ENCODE measurements around the gene CERS5. TPM values are rescaled to one million over a fixed set of nuclear protein-coding genes. Genes with fewer than 3 reads are reported as not detected.

CERS5 gene
- polyA plus RNA-seq, 1 experiment = 68.0 TPM

- POLR2A ChIA-PET = no interaction called here
- Histone ChIP-seq H3K4me3 (ENCODE audit: low read depth, low read length) (no peak overlapping the region), H3K27me3 (ENCODE audit: control insufficient read depth, insufficient read depth, low read length) (no peaks in the 10 kb centered on the region; the same call in 1 of the 2 replicates), H3K36me3 (ENCODE audit: control insufficient read depth, insufficient read depth, low read length) (no peaks in the 10 kb centered on the region)
- DNase-seq (ENCODE audit: low read depth) = no peak
- TF ChIP-seq CTCF (IDR thresholded peaks at IDR 0.05; ENCODE audit: insufficient read depth, low read depth, low read length) = no peak
- CTCF ChIA-PET = interaction anchor here (0.6 to 1.2 kb wide), 3 partner anchors 10 to 424 kb away, joined by 3 to 5 read pairs (median 4); no protein-coding TSS in a partner anchor
Measured at GRCh38 chr12:50079771-50080170, 87.4 kb downstream of the CERS5 start.

Other genes with a start within 250 kb of the CERS5 start
- not detected in 2 replicates for gene AQP2, start 216.6 kb downstream of the CERS5 start, polyA plus RNA-seq (2011; rRNA removed)
- gene AQP5, start 205.5 kb downstream of the CERS5 start, polyA plus RNA-seq (2011; rRNA removed) = not detected in 2 replicates
- not detected in 2 replicates for gene AQP6, start 194.4 kb downstream of the CERS5 start, polyA plus RNA-seq (2011; rRNA removed)
- 42.8 and 55.3 TPM in 2 replicates for gene RACGAP1, start 141.9 kb downstream of the CERS5 start, polyA plus RNA-seq (2011; rRNA removed)
- gene ASIC1, start 109.8 kb downstream of the CERS5 start, polyA plus RNA-seq (2011; rRNA removed) = 4.9 and 7.0 TPM in 2 replicates
- gene SMARCD1, start 82.0 kb downstream of the CERS5 start, polyA plus RNA-seq (2011; rRNA removed) = 48.9 and 56.0 TPM in 2 replicates
- gene GPD1, start 63.4 kb downstream of the CERS5 start, polyA plus RNA-seq (2011; rRNA removed) = 0.31 and 0.47 TPM in 2 replicates
- gene COX14, start 55.1 kb downstream of the CERS5 start, polyA plus RNA-seq (2011; rRNA removed) = 85.7 and 104 TPM in 2 replicates
- 368 and 384 TPM in 2 replicates for gene LIMA1, start 116.2 kb upstream of the CERS5 start, polyA plus RNA-seq (2011; rRNA removed)
- gene FAM186A, start 229.2 kb upstream of the CERS5 start, polyA plus RNA-seq (2011; rRNA removed) = not detected in 2 replicates
- gene LARP4, start 233.5 kb upstream of the CERS5 start, polyA plus RNA-seq (2011; rRNA removed) = 10.1 and 18.0 TPM in 2 replicates